Activated naive CD4-positive, alpha-beta T cell (primary cell): Measurements from ENCODE around the gene NFATC3.

Experiments
- DNase-seq, 4 experiments: peaks; one replicate each; lab custom pipeline; 2025; lab: John Stamatoyannopoulos, UW

NFATC3 gene

DNA sequence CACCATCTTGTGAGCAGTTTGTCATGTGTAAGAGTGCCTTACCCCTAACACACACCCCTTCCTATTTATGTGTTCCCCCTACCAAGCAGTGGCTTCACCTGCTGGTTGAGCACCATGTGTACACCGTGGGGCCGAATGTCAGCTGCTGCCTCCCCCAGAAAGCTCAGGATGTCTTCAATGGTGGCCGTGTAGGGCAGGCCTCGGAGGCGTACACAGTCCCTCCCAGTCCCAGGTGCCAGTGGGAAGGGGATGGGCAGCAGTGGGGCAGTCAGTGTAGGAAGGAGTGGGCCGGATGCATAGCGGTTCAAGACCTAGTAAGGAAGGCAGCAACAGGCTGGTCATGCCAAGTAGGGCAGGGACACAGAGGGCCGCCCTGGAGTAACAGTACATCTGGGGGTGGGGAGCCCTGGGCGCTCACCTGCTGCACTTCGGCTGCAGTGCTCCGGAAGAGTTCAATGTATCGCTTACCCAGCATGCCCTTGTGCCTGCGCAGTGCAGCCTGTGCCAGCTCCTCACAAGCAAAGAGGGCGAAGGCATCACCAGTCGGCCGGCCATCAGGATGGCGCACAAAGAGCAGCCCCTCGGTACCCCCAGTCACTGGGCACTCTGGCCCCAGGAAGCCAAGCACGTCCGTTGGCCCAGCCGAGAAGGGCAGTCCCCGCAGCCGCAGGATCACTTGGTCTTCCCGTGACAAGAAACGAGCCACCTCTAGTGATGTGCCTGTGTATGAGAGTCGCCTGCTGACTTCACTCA, 146.4 kb downstream of the NFATC3 start:
- no peak for DNase-seq

- DNase-seq, result no peak
Measured at GRCh38 chr16:68232335-68232734, 147.2 kb downstream of the NFATC3 start.

- DNase-seq, result no peak
Measured at GRCh38 chr16:68233085-68233834, 148.1 kb downstream of the NFATC3 start.

- no peak for DNase-seq
Measured at GRCh38 chr16:68233835-68234187, 148.6 kb downstream of the NFATC3 start.

DNA sequence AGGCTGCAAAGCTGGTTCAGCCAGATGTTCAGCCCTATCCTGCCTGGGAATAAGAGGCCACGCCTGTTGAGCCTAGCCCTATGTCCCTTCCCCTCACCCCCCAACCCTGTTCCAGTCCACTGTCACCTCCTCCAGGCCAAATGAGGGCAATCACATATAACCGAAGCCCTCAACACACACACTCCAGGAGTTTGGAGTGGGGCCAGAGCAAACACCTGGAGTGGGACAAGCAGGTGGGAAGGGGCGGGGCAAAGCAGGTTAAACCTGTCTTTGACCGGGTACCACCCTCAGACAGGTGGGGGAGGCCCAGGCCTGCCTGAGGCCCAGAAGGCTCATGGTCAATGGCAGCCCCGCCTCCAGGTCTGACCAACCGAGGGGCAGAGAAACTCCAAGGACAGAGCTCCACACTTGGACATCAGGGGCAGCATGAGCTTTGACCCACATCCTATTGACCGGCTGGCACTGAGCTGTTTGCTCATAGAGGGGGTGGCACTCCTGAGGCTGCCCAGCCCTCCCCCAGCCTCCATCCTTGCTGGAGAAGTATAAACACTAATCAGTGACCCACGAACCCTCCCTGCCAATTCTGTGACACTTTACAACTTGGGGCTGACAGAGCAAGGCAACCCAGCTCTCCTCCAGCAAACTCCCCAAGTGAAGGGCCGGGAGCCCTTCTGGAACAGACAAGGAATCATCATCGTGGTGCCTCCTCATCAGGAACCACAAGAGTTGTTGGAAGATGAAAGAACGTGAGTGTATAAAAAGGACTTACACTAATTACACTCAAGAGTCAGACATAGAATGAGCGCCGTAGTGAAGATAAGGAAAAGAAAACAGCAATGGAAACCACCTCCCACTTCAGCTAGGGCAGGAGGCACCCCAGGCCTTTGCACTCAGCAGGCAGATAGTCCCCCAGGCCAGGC, 149.3 kb downstream of the NFATC3 start:
- DNase-seq, result no peak

DNA sequence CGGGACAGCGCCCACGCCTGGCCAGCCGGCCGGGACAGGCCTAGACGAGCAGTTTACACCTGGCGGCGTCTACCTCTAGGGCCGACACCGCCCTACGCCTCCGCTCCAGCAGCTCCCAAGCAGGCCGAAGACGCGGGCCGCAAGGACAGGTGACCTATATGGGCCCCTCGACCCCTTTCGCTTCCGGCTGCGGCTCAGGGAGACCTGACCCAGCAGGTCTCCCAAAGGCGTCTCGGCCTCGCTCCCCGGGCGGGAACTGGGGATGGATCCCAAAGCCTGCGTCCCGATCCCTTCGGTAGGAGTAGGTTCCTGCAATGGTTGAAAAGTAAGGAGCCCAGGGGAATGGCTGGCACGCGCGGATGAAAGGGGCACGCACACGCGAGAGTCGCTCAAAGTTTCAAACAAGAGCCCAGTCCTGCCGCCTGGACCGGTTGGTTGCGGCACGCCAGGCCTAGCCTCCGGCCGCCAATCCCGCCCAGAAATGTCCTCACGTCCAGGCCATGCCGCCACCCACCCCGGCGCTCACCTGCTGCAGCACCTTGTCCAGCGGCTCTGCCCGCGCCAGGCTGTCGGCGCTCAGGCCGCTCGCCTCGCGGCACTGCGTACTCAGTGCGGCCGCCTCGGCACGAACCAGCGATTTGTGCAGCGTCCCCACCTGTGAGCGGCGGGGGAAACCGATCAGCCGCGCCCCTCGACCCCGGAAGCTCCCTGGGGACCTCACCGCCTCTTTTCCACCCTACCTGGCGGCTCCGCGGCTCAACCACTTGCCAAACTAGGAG, 150.1 kb downstream of the NFATC3 start:
- DNase-seq, result no peak

GRCh38 chr16:68235887-68236136, 150.6 kb downstream of the NFATC3 start, which contains the start of gene ESRP2:
TSS of gene ESRP2 (minus strand) at chr16:68236127. CDS start at chr16:68236045, 82 bp downstream.
- DNase-seq, result no peak

DNA sequence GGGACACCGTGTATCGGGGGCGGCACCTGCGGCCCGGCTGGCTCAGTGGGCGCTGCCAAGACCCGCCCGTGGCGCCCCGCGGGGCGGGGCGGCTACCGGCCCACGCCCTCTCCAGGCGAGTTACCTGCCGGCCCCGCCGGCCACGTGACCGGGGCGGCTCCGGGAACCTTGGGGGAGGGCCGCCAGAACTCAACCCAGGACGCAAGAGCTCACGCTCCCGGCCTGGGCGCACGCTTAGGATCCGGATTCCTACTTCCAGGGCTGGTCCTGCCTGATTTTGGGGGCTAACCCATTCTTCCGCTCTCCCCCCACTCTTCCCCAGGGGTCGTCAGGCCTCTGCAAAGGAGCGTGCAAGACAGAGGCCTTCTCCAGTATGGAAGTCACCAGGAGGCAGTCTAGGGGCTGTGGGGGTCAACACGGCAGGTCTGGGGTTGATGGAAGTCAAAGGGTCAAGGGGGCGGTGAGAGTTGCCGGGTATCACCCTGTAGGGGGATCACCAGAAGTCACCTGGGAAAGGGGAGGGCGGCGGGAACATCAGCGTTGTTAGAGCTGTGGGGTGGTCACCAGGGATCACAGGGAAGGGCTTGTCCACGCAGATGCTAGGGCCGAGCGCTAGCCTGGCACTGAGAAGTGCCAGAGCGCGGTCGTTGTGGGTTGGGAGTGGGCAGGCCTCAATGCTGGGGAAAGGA, 151.1 kb downstream of the NFATC3 start:
- DNase-seq, result peak in 1 of 4 experiments; percentile 19

DNA sequence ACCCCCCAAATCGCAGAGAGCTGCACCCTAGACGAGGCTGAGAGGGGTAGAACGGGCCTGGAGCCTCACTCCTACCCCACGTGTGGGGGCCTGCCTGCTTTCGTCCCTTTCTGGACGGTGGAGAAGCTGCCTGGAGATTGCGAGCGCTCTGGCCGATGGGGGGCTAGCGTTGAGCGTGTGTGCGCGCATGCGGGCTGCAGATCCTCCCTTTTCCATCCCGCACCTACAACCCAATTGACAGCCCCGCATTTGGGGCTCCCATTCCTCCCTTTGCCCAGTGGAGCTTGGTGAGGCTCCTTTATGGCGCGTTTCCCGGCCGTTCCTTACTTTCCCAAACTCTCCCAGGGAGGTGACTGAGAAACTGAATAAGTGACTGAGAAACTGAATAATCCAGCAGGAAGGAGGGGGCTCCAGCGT, 151.7 kb downstream of the NFATC3 start:
- peak in 1 of 4 experiments; percentile 18 for DNase-seq

- peak; percentile 56 to 81 (median 70) for DNase-seq
Measured at GRCh38 chr16:68237243-68238028, 152.3 kb downstream of the NFATC3 start.

DNA sequence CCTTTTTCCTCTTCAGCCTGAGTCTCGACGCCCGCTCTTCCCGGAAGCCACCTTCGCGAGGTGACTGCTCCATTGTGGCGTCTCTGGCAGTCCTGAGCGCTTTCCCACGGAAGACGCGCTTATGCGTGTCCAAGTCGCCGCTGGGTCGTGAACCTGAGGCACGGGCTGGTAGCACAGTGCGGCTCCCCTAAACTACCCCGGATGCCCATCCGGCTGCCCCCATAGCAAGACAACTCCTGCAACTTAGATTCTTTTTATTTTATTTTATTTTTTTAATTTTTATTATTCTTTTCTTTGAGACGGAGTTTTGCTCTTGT, 152.8 kb downstream of the NFATC3 start:
- DNase-seq, result no peak

- DNase-seq, result no peak
Measured at GRCh38 chr16:68242085-68242484, 156.9 kb downstream of the NFATC3 start.

DNA sequence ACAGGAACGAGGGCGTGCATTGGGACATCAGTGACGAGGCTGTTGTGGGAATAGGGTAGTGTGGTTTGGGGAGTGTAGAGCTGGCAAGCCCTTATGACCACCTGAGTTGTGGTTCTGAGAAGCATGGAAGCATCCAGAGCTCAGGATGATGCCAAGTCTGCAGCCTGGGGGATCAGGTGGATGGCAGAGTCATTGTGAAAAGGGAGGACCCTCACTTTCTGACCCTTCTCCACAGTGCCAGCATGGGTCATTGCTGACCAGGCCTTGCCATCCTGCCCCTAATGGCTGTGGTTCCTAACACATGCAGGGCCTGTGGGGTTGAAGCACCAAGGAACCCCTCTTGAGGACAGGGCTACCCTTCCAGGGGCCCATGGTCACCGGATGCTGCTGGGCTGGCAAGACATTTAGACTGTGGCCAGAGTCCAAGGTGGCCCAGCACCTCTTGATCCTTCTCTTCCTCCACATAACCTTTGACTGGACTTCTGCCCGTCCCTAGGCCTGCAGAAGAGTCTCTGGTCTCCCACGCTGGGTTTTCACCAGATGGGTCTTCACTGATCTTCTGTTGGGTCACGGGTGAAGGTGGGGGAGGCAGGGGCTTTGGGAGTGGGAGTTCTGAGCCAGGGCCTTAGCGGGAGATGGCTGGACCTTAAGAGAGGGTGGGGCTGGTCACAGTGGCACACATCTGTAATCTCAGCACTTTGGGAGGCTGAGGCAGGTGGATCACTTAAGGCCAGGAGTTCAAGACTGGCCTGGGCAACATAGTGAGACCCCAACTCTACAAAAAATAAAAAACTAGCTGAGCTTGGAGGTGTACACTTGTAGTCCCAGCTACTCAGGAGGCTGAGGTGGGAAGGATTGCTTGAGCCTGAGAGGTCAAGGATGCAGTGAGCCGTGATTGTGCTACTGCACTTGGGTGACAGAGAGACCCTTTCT, 158.0 kb downstream of the NFATC3 start:
- no peak for DNase-seq

- DNase-seq, result no peak
Measured at GRCh38 chr16:68244481-68244902, 159.3 kb downstream of the NFATC3 start.

GRCh38 chr16:68244903-68245853, 160.0 kb downstream of the NFATC3 start, which contains the start of gene PLA2G15:
TSS of gene PLA2G15 (plus strand) at chr16:68245373. CDS start at chr16:68245427, 54 bp downstream.
- peak; percentile 91 to 96 (median 94) for DNase-seq

- no peak for DNase-seq
Measured at GRCh38 chr16:68246121-68246520, 161.0 kb downstream of the NFATC3 start.

GRCh38 chr16:68246666-68247065, 161.5 kb downstream of the NFATC3 start:
- DNase-seq, result no peak

- no peak for DNase-seq
Measured at GRCh38 chr16:68247400-68247799, 162.2 kb downstream of the NFATC3 start.
